T-helper 2 cell treated with Interferon-gamma antibody and Interleukin-4, amounts not matched to agents 5 μg/mL and 100 μg/mL, for 36 hours (primary cell): ENCODE data around the gene SARDH.

ENCODE experiments used
- DNase-seq: peaks from one replicate; pipeline ENCODE4 v3.0.0; 2021; ENCODE audit warnings: low spot score
- H3K27ac Mint-ChIP-seq: one replicate; pipeline ENCODE4 v1.8.0; 2021; ENCODE audit warnings: mild to moderate bottlenecking, mixed read lengths
- H3K27me3 Mint-ChIP-seq: one replicate; pipeline ENCODE4 v1.8.0; 2021; ENCODE audit warnings: low read depth, mixed read lengths
- H3K36me3 Mint-ChIP-seq: one replicate; pipeline ENCODE4 v1.8.0; 2021; ENCODE audit warnings: low read depth, mixed read lengths
- H3K4me1 Mint-ChIP-seq: one replicate; pipeline ENCODE4 v1.8.0; 2021; ENCODE audit warnings: low read depth, mixed read lengths
- H3K4me3 Mint-ChIP-seq: one replicate; pipeline ENCODE4 v1.8.0; 2022; ENCODE audit warnings: mild to moderate bottlenecking, moderate library complexity, mixed read lengths
- H3K9me3 Mint-ChIP-seq: one replicate; pipeline ENCODE4 v1.8.0; 2021; ENCODE audit warnings: mixed read lengths

Gene SARDH

GRCh38 chr9:133738640-133739225, 581 bp upstream of the SARDH start:
- no peaks in the 10 kb centered on the region for H3K27me3 Mint-ChIP-seq
- no peak for DNase-seq
- peak overlapping the region; percentile 12 for H3K4me3 Mint-ChIP-seq
- no peaks in the 10 kb centered on the region for H3K4me1 Mint-ChIP-seq
- H3K9me3 Mint-ChIP-seq = peaks cover 3% of the 10 kb centered on the region
- H3K27ac Mint-ChIP-seq = no peak overlapping the region
- no peaks in the 10 kb centered on the region for H3K36me3 Mint-ChIP-seq

- Mint-ChIP-seq H3K27ac (no peak overlapping the region), H3K4me1 (no peaks in the 10 kb centered on the region), H3K27me3 (no peaks in the 10 kb centered on the region), H3K36me3 (no peaks in the 10 kb centered on the region), H3K4me3 (no peak overlapping the region), H3K9me3 (peaks cover 3% of the 10 kb centered on the region)
- no peak for DNase-seq
Observed at GRCh38 chr9:133737071-133737773, 930 bp downstream of the SARDH start.

- Mint-ChIP-seq H3K9me3 (peaks cover 3% of the 10 kb centered on the region), H3K4me3 (no peak overlapping the region), H3K27me3 (no peaks in the 10 kb centered on the region), H3K4me1 (no peaks in the 10 kb centered on the region), H3K36me3 (no peaks in the 10 kb centered on the region), H3K27ac (no peak overlapping the region)
- no peak for DNase-seq
Observed at GRCh38 chr9:133735931-133736330, 2.2 kb downstream of the SARDH start.

GRCh38 chr9:133735415-133735775, 2.8 kb downstream of the SARDH start:
- peaks cover 3% of the 10 kb centered on the region for H3K9me3 Mint-ChIP-seq
- no peak for DNase-seq
- no peak overlapping the region for H3K27ac Mint-ChIP-seq
- H3K4me1 Mint-ChIP-seq = no peaks in the 10 kb centered on the region
- H3K4me3 Mint-ChIP-seq = no peak overlapping the region
- no peaks in the 10 kb centered on the region for H3K36me3 Mint-ChIP-seq
- H3K27me3 Mint-ChIP-seq = no peaks in the 10 kb centered on the region

GRCh38 chr9:133734590-133735414, 3.4 kb downstream of the SARDH start:
- no peak for DNase-seq
- Mint-ChIP-seq H3K4me3 (no peak overlapping the region), H3K4me1 (no peaks in the 10 kb centered on the region), H3K9me3 (peaks cover 3% of the 10 kb centered on the region), H3K27me3 (no peaks in the 10 kb centered on the region), H3K36me3 (no peaks in the 10 kb centered on the region), H3K27ac (no peak overlapping the region)

GRCh38 chr9:133733796-133734533, 4.2 kb downstream of the SARDH start:
- Mint-ChIP-seq H3K4me3 (no peak overlapping the region), H3K27me3 (no peaks in the 10 kb centered on the region), H3K36me3 (no peaks in the 10 kb centered on the region), H3K27ac (no peak overlapping the region), H3K9me3 (peaks cover 3% of the 10 kb centered on the region), H3K4me1 (no peaks in the 10 kb centered on the region)
- DNase-seq = no peak

GRCh38 chr9:133733421-133733795, 4.7 kb downstream of the SARDH start:
- H3K36me3 Mint-ChIP-seq = no peaks in the 10 kb centered on the region
- H3K4me1 Mint-ChIP-seq = no peaks in the 10 kb centered on the region
- no peak for DNase-seq
- H3K4me3 Mint-ChIP-seq = no peak overlapping the region
- H3K9me3 Mint-ChIP-seq = peaks cover 3% of the 10 kb centered on the region
- H3K27me3 Mint-ChIP-seq = no peaks in the 10 kb centered on the region
- H3K27ac Mint-ChIP-seq = no peak overlapping the region

- H3K4me3 Mint-ChIP-seq = no peak overlapping the region
- H3K27ac Mint-ChIP-seq = no peak overlapping the region
- no peak for DNase-seq
- peaks cover 3% of the 10 kb centered on the region for H3K9me3 Mint-ChIP-seq
- H3K4me1 Mint-ChIP-seq = no peaks in the 10 kb centered on the region
- no peaks in the 10 kb centered on the region for H3K27me3 Mint-ChIP-seq
- H3K36me3 Mint-ChIP-seq = no peaks in the 10 kb centered on the region
Observed at GRCh38 chr9:133732639-133733408, 5.3 kb downstream of the SARDH start.

- no peak overlapping the region for H3K27ac Mint-ChIP-seq
- H3K9me3 Mint-ChIP-seq = peaks cover 3% of the 10 kb centered on the region
- no peaks in the 10 kb centered on the region for H3K27me3 Mint-ChIP-seq
- H3K4me3 Mint-ChIP-seq = no peak overlapping the region
- H3K4me1 Mint-ChIP-seq = no peaks in the 10 kb centered on the region
- no peak for DNase-seq
- no peaks in the 10 kb centered on the region for H3K36me3 Mint-ChIP-seq
Observed at GRCh38 chr9:133731876-133732638, 6.1 kb downstream of the SARDH start.

- Mint-ChIP-seq H3K4me3 (no peak overlapping the region), H3K4me1 (peaks cover 8% of the 10 kb centered on the region), H3K27me3 (no peaks in the 10 kb centered on the region), H3K27ac (no peak overlapping the region), H3K36me3 (no peaks in the 10 kb centered on the region), H3K9me3 (peaks cover 3% of the 10 kb centered on the region)
- DNase-seq = no peak
Observed at GRCh38 chr9:133730994-133731715, 7.0 kb downstream of the SARDH start.

- DNase-seq = no peak
- H3K27me3 Mint-ChIP-seq = peaks cover 3% of the 10 kb centered on the region
- peaks cover 8% of the 10 kb centered on the region for H3K4me1 Mint-ChIP-seq
- H3K9me3 Mint-ChIP-seq = peaks cover 3% of the 10 kb centered on the region
- no peak overlapping the region for H3K27ac Mint-ChIP-seq
- H3K36me3 Mint-ChIP-seq = no peaks in the 10 kb centered on the region
- no peak overlapping the region for H3K4me3 Mint-ChIP-seq
Observed at GRCh38 chr9:133729617-133730281, 8.4 kb downstream of the SARDH start.
